Endodermal cell (in vitro differentiated cells): ENCODE data around the gene MYRF. TPM values are rescaled to one million over a fixed set of nuclear protein-coding genes. Genes with fewer than 3 reads are reported as not detected.
A peak's percentile ranks its signal among the peaks of the same experiment; 100 is the strongest.

ENCODE experiments used
- DNase-seq: peaks from one replicate; pipeline ENCODE4 v3.0.0-alpha.2; 2017
- H3K27ac ChIP-seq: 2 replicates; pipeline ENCODE4 v1.5.1; 2013; ENCODE audit warnings: mild to moderate bottlenecking, low read depth, low read length, moderate library complexity
- H3K27me3 ChIP-seq: 2 replicates; pipeline ENCODE4 v1.6.1; 2013; ENCODE audit warnings: mild to moderate bottlenecking, low read length, moderate library complexity; ENCODE audit not compliant: insufficient read depth, control insufficient read depth, poor library complexity, severe bottlenecking
- H3K36me3 ChIP-seq: 2 replicates; pipeline ENCODE4 v1.7.0; 2013; ENCODE audit warnings: mild to moderate bottlenecking, low read length, moderate library complexity; ENCODE audit not compliant: control insufficient read depth, insufficient read depth
- H3K4me1 ChIP-seq: one replicate; pipeline ENCODE4 v1.7.0; 2013; ENCODE audit warnings: low read length; ENCODE audit not compliant: control insufficient read depth, insufficient read depth
- H3K4me3 ChIP-seq: 2 replicates; pipeline ENCODE4 v1.5.1; 2013; ENCODE audit warnings: mild to moderate bottlenecking, low read length, moderate library complexity
- H3K9ac ChIP-seq: 2 replicates; pipeline ENCODE4 v1.6.1; 2013; ENCODE audit warnings: mild to moderate bottlenecking, low read length, moderate library complexity; ENCODE audit not compliant: poor library complexity, severe bottlenecking; ENCODE audit errors: extremely low read depth
- H3K9me3 ChIP-seq: 2 replicates; pipeline ENCODE4 v1.6.1; 2013; ENCODE audit warnings: mild to moderate bottlenecking, low read length, moderate library complexity; ENCODE audit not compliant: control insufficient read depth
- H3K27ac Mint-ChIP-seq: 2 replicates; pipeline ENCODE4 v1.8.0; 2020; ENCODE audit warnings: mixed read lengths
- H3K27me3 Mint-ChIP-seq: 2 replicates; pipeline ENCODE4 v1.8.0; 2021; ENCODE audit warnings: mild to moderate bottlenecking, mixed read lengths; ENCODE audit not compliant: insufficient read depth
- H3K36me3 Mint-ChIP-seq: 2 replicates; pipeline ENCODE4 v1.8.0; 2020; ENCODE audit warnings: low read depth, mixed read lengths
- H3K4me1 Mint-ChIP-seq: 2 replicates; pipeline ENCODE4 v1.8.0; 2020; ENCODE audit warnings: mixed read lengths
- H3K4me3 Mint-ChIP-seq: 2 replicates; pipeline ENCODE4 v1.8.0; 2020; ENCODE audit warnings: mild to moderate bottlenecking, moderate library complexity, mixed read lengths
- H3K9me3 Mint-ChIP-seq: 2 replicates; pipeline ENCODE4 v1.8.0; 2020; ENCODE audit warnings: mild to moderate bottlenecking, mixed read lengths
- CTCF ChIP-seq: fragments of 200-600 bp; sonication (generic); conservative IDR thresholded peaks from 2 replicates; pipeline ENCODE4 v1.5.0; 2021; ENCODE audit warnings: antibody characterized with exemption, mild to moderate bottlenecking
- WGBS, 2 experiments: methylation state at CpG; one replicate each; pipeline versions ENCODE4 v1.1.5 to v1.1.7; 2013; ENCODE audit warnings: missing lambda C conversion rate in 2 of 2, mixed read lengths in 1 of 2; ENCODE audit not compliant: insufficient coverage in 1 of 2, insufficient read length in 1 of 2; 5-methylcytosine and 5-hydroxymethylcytosine counted together
- total RNA-seq, 2 donors: library from RNA; stranded (reverse); fragmentation: NEBNext Ultra II Directional in 1 of 2; extraction: Animal tissue kit (Norgen Biotek cat#: 25700) in 1 of 2; gene quantifications; 2 replicates in 1 of 2; 3 replicates in 1 of 2; pipeline ENCODE4 v1.2.1, GENCODE V29; 2021

MYRF gene
- total RNA-seq, 2 donors from 2014 or later = 30.3 to 61.7 TPM

DNA sequence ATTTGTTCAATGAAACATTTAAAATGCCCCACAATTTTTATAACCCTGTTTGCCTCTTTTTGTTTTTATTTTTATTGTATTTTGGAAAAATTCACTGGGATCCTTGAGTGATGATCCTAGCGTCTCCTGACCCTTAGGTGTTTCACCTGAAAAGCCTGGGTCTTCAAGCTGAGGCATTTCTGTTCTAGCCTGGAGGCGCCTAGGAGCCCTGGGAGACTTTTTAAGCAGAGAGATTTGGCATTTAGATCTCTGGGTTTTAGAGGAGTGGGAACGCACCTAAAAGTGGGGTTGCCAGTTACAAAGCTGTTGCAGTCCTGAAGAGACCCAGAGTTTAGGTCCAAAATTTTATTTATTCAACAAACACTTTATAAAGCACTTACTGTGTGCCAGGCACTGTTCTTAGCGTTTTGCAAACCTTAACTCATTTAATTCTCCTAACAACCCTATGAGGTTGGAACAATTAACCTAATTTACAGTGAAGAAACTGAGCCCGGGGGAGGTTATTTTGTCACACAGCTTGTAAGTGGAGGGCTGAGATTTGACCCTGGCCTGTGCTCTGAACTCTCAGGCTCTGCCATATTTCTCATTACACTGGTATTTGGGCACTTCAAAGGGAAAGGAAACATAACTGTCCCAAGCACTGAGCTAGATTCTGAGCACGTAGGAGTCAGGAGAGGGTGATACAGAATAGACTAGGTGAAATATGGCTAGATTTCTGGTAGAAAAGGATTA, 65.2 kb downstream of the MYRF start:
- peak overlapping the region; percentile 92 for H3K4me3 ChIP-seq
- peak overlapping the region; percentile 45 for H3K9ac ChIP-seq
- H3K36me3 ChIP-seq = peaks cover 13% of the 10 kb centered on the region
- peak overlapping the region; percentile 95 for H3K4me3 Mint-ChIP-seq
- no peaks in the 10 kb centered on the region for H3K27me3 Mint-ChIP-seq
- TF ChIP-seq CTCF = no peak
- H3K9me3 ChIP-seq = no peaks in the 10 kb centered on the region
- H3K9me3 Mint-ChIP-seq = peaks cover 4% of the 10 kb centered on the region
- H3K27ac Mint-ChIP-seq = peak overlapping the region; percentile 92
- H3K4me1 Mint-ChIP-seq = peaks cover 11% of the 10 kb centered on the region
- WGBS, 2 experiments = 57 to 70% methylated on average over 4 to 6 of the region's 6 CpGs
- peaks cover 18% of the 10 kb centered on the region for H3K36me3 Mint-ChIP-seq
- DNase-seq = no peak
- no peaks in the 10 kb centered on the region for H3K27me3 ChIP-seq
- H3K27ac ChIP-seq = peak overlapping the region; percentile 73
- H3K4me1 ChIP-seq = no peaks in the 10 kb centered on the region

DNA sequence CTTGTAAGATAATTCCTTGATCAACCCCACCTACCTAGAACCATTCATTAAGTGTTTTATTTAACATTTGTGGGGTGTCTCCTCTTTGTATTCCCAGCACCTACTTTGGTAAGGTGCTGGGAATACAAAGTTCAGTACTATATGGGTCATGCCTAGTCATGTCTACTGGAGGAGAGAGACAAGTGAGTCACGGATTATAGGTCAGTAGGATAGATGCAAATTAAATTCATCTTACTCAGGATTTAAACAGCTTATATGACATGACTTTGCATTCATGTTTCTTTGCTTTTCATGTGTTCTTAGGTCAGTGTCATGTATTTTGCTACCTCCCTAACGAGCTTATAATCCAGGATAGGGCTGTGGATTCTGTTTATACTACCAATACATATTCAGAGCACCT, 67.7 kb downstream of the MYRF start:
- Mint-ChIP-seq H3K4me1 (peaks cover 6% of the 10 kb centered on the region), H3K36me3 (peaks cover 7% of the 10 kb centered on the region), H3K27ac (no peak overlapping the region), H3K4me3 (no peak overlapping the region), H3K27me3 (no peaks in the 10 kb centered on the region), H3K9me3 (no peaks in the 10 kb centered on the region)
- Histone ChIP-seq H3K9ac (no peak overlapping the region), H3K4me3 (no peak overlapping the region), H3K27ac (no peak overlapping the region), H3K4me1 (no peaks in the 10 kb centered on the region), H3K9me3 (no peaks in the 10 kb centered on the region), H3K27me3 (no peaks in the 10 kb centered on the region), H3K36me3 (peaks cover 4% of the 10 kb centered on the region)
- no peak for TF ChIP-seq CTCF
- DNase-seq = no peak
- WGBS, 2 experiments = 83 to 100% methylated on average over 2 of the region's 2 CpGs

GRCh38 chr11:61826930-61827570, 74.6 kb downstream of the MYRF start:
- WGBS, 2 experiments = 14 to 26% methylated on average over 12 to 23 of the region's 23 CpGs
- H3K27me3 ChIP-seq = no peaks in the 10 kb centered on the region
- peak overlapping the region; percentile 98 for H3K4me3 ChIP-seq
- no peaks in the 10 kb centered on the region for H3K9me3 ChIP-seq
- no peak for TF ChIP-seq CTCF
- peaks cover 10% of the 10 kb centered on the region for H3K36me3 ChIP-seq
- no peaks in the 10 kb centered on the region for H3K27me3 Mint-ChIP-seq
- H3K4me1 Mint-ChIP-seq = peaks cover 32% of the 10 kb centered on the region
- H3K4me3 Mint-ChIP-seq = peak overlapping the region; percentile 91
- H3K9ac ChIP-seq = peak overlapping the region; percentile 86
- H3K4me1 ChIP-seq = peaks cover 8% of the 10 kb centered on the region
- DNase-seq = no peak
- H3K36me3 Mint-ChIP-seq = peaks cover 10% of the 10 kb centered on the region
- peak overlapping the region; percentile 94 for H3K27ac ChIP-seq
- H3K9me3 Mint-ChIP-seq = no peaks in the 10 kb centered on the region
- H3K27ac Mint-ChIP-seq = peak overlapping the region; percentile 94
